NCI-H128 (cell line): ENCODE measurements around the gene PLET1.

Experiments used
- DNase-seq: peaks from one replicate; lab custom pipeline; 2025; ENCODE audit not compliant: unreplicated experiment; lab: John Stamatoyannopoulos, UW

PLET1 gene, protein sequence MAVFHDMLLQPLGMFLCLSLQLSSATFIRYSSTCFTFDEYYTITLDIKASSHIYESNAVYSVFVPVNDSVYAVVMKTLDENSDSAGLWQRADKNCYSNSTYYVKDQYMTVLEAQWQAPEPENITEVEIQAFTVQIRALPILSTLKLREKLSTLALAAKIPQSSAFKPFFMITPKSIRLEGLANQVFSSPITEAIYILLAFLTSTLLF

GRCh38 chr11:112260490-112260889 lies at the start of gene PLET1:
TSS of gene PLET1 (minus strand) at chr11:112260860. CDS start at chr11:112260589, 271 bp downstream.
- no peak for DNase-seq

DNA sequence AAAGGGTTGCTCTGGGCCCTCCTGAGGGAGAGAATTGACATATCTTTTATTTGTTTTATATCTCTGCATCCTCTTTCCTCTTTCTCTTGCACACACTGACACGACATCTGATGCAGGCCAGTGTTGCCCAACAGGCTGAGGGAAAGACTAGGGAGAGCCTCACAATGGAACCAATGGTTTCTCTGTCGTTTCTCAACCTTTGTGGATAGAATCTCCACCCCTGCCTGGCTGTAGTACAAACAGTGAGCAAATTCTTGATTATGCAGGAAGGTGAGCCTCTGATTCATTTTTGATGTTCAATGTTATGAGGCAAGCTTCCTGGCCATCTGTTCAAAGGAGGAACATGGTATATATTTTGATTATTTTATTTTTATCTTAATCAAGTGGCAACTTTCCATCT lies 49.8 kb upstream of the PLET1 start:
- no peak for DNase-seq

GRCh38 chr11:112308651-112309050 lies 48.0 kb upstream of the PLET1 start:
- DNase-seq = no peak

DNA sequence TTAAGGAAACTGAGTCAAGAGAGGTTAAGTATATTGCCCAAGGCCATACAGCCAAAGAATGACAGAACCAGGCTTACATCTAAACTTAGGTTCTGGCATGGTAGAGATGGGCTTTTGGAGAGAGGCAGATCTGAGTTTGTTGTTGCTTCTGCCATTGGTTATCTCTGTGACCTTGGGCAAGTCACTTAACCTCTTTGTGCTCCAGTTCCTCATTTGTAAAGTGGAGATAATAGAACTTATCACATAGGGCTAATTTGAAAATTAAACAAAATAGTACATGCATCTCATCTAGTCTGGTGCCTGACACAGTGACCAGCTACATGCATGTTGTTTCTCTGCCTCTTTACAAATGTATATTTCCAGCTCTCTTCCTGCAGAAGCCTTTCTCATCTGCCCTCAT lies 47.0 kb upstream of the PLET1 start:
- DNase-seq = no peak

- peak; percentile 23 for DNase-seq
Measured at GRCh38 chr11:112306230-112306629, 45.6 kb upstream of the PLET1 start.

- no peak for DNase-seq
Measured at GRCh38 chr11:112304914-112305313, 44.3 kb upstream of the PLET1 start.

- DNase-seq = no peak
Measured at GRCh38 chr11:112303616-112304015, 43.0 kb upstream of the PLET1 start.

DNA sequence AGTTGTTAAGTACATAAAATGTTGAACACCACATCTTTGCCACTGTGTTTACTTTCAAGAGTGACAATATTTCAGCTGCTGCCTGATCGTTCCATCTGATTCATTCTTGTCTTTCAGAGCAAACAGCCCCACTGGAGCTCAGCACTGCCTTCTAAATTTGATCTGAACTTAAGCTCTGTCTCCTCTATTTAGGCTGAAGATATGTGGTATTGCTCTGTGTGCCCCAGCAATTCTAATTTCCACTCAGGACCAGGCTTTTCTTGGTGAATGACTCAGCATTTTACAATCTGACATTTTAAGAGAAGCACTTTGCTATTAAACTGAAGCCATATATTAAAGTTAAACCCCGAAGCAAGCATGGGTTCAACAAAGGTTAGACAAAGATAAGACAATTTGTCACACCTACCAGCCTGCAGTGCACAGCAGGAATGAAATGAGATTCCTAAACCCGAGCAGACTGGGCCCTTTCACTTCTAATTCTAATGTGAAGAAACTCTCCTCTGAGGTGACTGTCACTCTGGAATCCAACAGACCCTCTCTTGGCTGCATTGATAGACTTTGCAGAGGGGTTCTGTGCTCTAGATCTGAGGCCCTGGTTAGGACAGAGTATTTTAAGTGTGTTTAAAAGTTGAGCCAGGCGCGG lies 41.7 kb upstream of the PLET1 start:
- DNase-seq = no peak

DNA sequence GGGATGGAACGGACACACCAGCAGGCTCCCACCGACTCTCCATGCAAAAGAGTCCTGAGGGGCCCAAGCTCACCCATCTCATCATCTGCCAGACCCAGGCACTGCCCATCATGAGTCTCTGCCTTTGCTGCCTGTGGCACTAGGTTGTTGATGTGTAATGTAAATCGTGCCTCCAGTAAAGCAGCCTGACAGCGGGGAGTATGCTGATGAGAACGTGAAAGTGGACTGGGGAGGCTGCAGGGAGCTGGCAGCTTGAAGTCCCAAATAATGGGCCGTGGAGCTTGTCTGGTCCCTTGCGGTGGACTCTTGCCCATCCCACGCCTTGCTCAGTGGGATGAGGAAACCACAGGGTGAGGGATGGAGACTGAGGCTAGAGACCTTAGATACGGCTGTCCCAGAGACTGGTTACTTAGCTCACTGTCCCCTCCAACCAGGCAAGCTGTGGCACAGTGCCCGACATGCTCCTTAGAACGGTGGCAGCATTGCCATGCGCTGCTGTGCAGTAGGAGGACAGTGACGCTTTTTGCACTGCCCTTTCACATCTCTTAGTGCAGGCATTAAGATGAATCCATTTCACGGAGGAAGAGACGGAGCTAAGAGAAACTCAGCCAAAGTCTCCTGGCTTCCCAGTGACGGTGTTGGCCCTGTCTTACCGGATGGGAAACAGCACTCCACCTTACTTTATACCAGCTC lies 39.6 kb upstream of the PLET1 start:
- no peak for DNase-seq

DNA sequence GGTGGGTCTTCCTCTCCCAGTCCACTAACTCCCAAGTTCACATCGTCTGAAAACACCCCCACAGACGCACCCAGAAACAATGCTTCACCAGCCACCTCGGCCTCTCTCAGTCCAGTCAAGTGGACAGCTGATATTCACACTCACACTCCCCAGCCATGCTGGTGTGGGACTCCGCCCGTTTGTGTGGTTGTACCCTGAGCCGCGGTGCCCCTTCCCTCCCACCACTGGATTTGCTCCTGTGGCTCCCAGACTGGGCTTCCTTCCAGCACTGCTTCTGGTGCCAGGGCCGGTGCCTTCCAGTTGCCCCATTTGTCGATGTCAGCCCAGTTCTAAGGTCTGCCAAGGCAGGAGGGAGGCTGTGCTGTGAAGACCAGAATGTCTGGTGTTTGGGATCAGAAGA lies 37.9 kb upstream of the PLET1 start:
- DNase-seq = no peak

DNA sequence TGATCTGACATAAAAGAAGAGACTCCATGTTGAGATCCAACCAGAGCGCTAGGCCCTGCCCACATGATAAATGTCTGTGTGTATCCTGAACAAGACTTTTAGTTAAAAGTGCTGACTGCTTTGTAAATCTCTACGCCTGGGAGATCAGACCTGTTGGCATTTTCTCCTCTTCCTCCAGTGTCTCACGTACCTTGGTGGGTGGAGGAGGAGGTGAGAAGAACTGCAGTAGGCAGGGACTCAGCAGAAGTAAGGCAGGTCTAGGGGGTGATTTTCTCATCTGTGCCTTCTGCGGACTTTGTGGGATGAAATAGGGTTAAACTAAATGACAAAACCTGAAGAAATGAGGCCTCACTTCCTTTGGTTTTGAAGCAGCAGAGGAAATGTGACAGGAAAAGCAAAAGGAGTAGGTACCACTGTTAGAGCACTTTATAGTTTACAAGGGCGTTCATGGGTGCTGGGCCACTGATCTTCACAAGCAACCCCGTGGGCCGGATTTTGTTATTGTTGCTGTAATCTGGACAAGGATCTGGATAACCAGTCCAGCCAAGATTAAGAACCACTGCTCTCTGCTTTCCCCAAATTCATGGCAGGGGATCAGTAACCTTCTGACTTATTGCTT lies 36.7 kb upstream of the PLET1 start:
- no peak for DNase-seq

DNA sequence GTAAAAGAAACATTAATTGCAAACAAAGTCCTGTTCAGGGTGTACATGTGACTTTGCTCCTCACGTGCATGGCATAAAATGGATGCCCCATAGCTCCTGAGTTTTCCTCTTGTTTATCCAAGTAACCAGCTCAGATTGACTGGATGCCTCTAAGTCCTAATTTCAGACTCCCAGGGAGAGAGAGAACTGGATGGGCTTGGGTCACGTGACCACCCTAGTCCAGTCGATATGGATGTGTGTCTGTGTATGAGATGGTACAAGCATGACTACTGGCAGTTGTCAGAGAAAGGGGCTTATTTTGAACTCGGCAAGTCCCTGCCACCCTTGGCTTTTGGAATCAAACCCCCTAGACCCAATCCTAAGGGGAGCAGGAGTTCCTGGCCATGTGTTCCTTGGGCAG lies 35.4 kb upstream of the PLET1 start:
- no peak for DNase-seq

DNA sequence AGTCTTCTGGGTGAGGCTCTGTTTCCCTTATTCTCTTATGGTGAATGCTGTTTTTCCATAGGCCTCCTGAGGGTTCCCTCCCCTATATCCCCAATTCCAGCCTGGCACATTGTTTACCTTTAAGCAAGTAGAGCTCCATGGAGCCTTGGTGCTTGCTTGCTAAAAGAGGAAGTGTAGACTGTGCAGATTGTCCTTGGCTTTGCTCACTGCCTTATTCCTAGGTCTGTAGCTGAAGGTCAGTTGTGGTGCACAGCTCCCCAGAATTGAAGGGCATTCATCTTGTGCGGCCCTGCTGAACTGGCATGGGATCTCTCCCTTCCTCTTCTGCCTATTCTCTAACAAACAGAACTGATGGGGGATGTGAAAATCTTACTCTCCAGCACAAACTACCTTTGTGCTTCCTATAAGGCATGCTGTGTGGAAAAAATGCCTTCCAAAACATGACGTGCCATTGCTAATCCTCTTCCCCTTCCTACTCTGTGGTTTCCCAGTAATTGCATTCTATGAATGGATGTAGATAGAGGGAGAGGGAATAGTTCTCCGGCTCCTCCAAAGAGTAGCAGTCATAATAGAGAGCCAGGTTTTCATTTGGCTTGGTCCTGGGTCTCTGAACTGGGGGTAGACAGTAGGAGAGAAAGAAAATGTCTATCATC lies 34.2 kb upstream of the PLET1 start:
- no peak for DNase-seq

- DNase-seq = no peak
Measured at GRCh38 chr11:112293614-112294013, 33.0 kb upstream of the PLET1 start.

DNA sequence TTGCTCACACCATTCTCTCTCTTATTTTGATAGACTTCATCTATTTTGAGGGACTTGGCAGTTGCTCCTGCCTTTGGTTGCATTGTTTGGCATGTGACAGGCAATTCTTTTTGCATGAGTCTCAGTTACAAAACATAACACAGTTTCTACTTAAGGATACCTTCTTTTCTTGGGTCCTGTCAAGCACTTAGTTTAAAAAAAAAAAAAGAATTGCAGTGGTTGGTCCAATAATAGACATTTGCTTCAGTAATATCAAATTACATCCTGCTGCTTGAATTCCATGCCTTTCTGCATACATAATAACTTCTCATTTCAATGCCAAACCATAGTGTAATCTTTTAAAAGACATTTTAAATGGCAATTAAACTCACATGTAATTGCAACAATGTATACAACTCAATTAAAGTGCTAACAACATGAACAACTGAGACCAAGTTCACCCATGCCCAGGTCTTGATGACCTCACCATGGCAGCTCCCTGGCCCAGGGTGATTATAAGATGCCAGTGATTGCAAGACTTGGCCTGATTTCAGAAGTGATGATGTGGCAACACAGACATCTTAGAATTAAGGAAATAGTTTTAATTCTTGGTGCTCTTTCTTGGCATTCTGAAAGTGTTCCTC lies 32.2 kb upstream of the PLET1 start:
- no peak for DNase-seq

DNA sequence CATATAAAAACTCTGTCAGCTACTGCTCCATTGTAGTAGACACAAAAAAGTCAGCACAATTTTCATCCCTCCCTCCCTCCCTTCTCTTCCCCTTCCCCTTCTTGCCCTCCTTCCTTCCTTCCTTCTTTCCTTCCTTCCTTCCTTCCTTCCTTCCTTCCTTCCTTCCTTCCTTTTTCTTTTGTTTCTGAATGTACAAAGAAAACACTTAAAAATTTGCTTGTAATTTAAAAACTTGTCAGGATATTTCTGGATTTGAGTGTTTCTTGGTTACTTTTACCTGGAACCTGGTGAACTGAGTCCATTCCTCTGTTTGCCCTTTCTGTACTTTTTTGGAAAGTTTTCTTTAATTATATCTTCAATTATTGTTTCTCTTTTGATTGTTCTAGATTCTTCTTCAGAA lies 31.5 kb upstream of the PLET1 start:
- no peak for DNase-seq

DNA sequence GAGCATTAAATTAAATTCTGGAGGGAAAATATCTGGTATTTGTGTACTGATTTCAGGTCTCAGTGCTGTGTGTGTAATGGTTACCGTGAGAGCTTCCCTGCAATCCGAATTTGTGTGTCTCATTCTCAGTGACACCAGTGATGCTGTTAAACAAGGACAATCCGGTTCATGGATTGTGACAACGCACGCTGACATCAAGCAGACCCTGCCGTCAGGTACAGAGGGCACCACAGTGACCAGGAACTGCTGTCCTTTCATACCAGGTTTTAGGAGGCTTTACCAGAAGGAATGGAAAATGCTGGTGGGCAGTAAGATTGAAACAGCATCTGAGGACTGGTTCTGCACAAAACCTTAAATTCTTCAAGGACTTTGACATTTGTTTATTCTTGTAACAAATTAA lies 30.5 kb upstream of the PLET1 start:
- no peak for DNase-seq

GRCh38 chr11:112290493-112290850 lies 29.8 kb upstream of the PLET1 start:
- DNase-seq = no peak

DNA sequence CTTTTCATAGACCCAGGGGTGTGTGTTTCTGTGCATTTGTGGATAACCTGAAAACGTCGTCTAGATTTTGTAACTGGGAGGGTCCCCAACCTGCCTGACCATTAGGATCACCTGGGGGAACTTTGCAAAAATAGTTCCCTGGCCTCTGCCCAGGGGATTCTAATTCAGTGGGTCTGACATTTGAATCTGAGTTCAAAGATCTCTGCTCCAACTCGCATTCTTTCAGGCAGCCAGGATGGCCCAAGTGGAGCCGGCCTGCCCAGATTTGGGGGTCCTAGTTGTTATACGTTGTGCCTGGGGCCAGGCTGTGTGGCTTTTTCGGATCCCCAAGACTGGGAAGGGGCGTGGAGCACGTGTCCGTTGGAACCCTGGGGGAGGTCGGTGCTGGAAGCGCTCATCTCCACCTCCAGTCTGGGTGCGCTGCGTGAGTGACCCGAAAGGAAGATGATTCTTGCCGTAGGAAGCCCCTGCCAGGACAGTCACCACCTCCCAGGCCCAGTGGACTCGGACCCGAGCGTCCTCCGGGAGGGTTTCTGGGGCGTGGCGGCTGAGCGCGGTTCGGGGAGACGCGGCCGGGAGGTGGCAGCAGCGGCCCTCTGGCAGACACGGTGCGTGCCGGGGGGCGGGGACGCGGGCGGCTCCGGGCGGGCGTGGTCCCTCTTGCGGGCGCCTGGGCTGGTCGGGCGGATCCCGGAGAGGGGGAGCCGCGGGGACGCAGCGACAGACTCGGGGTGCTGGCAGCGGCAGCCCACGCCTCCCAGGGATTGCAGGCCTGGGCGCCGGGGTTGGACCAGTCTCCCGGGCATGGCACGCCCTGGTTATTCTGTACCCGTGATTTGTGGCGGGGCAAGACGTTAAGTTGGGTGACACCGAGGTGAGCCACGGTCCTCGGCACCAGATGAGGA lies 29.2 kb upstream of the PLET1 start:
- DNase-seq = peak; percentile 46

DNA sequence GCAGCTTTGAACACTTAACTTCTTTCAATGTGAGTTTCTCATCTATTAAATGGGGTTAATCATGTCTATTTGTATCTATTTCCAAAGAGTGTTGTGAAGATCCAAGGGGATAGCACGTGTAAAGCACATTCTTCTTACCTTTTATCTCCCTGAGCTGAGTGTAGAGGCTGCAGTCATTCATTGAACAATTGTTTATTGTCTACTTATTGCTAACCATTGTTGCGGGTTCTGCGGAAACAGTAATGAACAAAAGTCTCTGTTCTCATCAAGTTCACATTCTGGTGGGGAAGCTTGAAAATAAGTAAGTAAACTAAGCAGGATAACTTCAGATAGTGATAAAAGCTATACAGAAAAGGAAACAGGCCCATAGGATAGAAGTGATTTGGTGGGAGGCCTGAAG lies 27.4 kb upstream of the PLET1 start:
- DNase-seq = no peak
